SKM-1 (cell line): ENCODE data around the gene CLDN25.

ENCODE experiments used
- DNase-seq: peaks from one replicate; lab custom pipeline; 2025; ENCODE audit not compliant: unreplicated experiment; lab: John Stamatoyannopoulos, UW

The CLDN25 gene

GRCh38 chr11:113806406-113806805 lies 26.8 kb downstream of the CLDN25 start:
- peak; percentile 12 for DNase-seq

GRCh38 chr11:113808931-113809330 lies 29.3 kb downstream of the CLDN25 start:
- DNase-seq = no peak

GRCh38 chr11:113814181-113814580 lies 34.6 kb downstream of the CLDN25 start:
- DNase-seq = no peak

- DNase-seq = no peak
Observed at GRCh38 chr11:113817162-113817561, 37.6 kb downstream of the CLDN25 start.

- no peak for DNase-seq
Observed at GRCh38 chr11:113817626-113818025, 38.0 kb downstream of the CLDN25 start.

GRCh38 chr11:113818426-113818825 lies 38.8 kb downstream of the CLDN25 start:
- no peak for DNase-seq

GRCh38 chr11:113827477-113827876 lies 47.9 kb downstream of the CLDN25 start:
- no peak for DNase-seq

- no peak for DNase-seq
Observed at GRCh38 chr11:113828191-113828590, 48.6 kb downstream of the CLDN25 start.

- DNase-seq = no peak
Observed at GRCh38 chr11:113829751-113830150, 50.2 kb downstream of the CLDN25 start.
